HG02642 (cell line): ENCODE measurements around the gene LAPTM4A.
A peak's percentile ranks its signal among the peaks of the same experiment; 100 is the strongest.
"Not testable (repeated sequence)": the region's sequence is repeated elsewhere in the genome, so short reads cannot be mapped to it uniquely, and the experiment has no call there.

Experiments
- ATAC-seq: cut with Tn5 transposase; IDR thresholded peaks from one replicate; pipeline ENCODE4 v1.9.1; 2021; ENCODE audit warnings: mild to moderate bottlenecking; ENCODE audit not compliant: unreplicated experiment, poor library complexity

Gene LAPTM4A

GRCh38 chr2:20052861-20053281, 1.4 kb upstream of the LAPTM4A start:
- no peak for ATAC-seq

- no peak for ATAC-seq
Measured at GRCh38 chr2:20052229-20052851, 912 bp upstream of the LAPTM4A start.

GRCh38 chr2:20050646-20051531, 539 bp downstream of the LAPTM4A start:
- peak; percentile 27 for ATAC-seq

- ATAC-seq: peak; percentile 14
Measured at GRCh38 chr2:20050104-20050645, 1.3 kb downstream of the LAPTM4A start.

- no peak for ATAC-seq
Measured at GRCh38 chr2:20049637-20050036, 1.8 kb downstream of the LAPTM4A start.

GRCh38 chr2:20048488-20049448, 2.7 kb downstream of the LAPTM4A start:
- ATAC-seq: no peak

- ATAC-seq: not testable (repeated sequence)
Measured at GRCh38 chr2:20045712-20046292, 5.6 kb downstream of the LAPTM4A start.

- no peak for ATAC-seq
Measured at GRCh38 chr2:20044778-20045177, 6.7 kb downstream of the LAPTM4A start.

GRCh38 chr2:20042531-20042930, 8.9 kb downstream of the LAPTM4A start:
- no peak for ATAC-seq

GRCh38 chr2:20040489-20041172, 10.8 kb downstream of the LAPTM4A start:
- no peak for ATAC-seq

- ATAC-seq: no peak
Measured at GRCh38 chr2:20037660-20038059, 13.8 kb downstream of the LAPTM4A start.

- ATAC-seq: no peak
Measured at GRCh38 chr2:20035955-20036666, 15.3 kb downstream of the LAPTM4A start.

- ATAC-seq: no peak
Measured at GRCh38 chr2:20034821-20035220, 16.6 kb downstream of the LAPTM4A start.

GRCh38 chr2:20034218-20034617, 17.2 kb downstream of the LAPTM4A start:
- ATAC-seq: no peak

- ATAC-seq: no peak
Measured at GRCh38 chr2:20033322-20033721, 18.1 kb downstream of the LAPTM4A start.

GRCh38 chr2:20030224-20030623, 21.2 kb downstream of the LAPTM4A start:
- no peak for ATAC-seq

- no peak for ATAC-seq
Measured at GRCh38 chr2:20027705-20028434, 23.6 kb downstream of the LAPTM4A start.

- ATAC-seq: no peak
Measured at GRCh38 chr2:20027260-20027677, 24.2 kb downstream of the LAPTM4A start.
